ENCODE results near the gene ABCD3.
"Not testable (repeated sequence)": the region's sequence is repeated elsewhere in the genome, so short reads cannot be mapped to it uniquely, and the experiment has no call there.

DNA sequence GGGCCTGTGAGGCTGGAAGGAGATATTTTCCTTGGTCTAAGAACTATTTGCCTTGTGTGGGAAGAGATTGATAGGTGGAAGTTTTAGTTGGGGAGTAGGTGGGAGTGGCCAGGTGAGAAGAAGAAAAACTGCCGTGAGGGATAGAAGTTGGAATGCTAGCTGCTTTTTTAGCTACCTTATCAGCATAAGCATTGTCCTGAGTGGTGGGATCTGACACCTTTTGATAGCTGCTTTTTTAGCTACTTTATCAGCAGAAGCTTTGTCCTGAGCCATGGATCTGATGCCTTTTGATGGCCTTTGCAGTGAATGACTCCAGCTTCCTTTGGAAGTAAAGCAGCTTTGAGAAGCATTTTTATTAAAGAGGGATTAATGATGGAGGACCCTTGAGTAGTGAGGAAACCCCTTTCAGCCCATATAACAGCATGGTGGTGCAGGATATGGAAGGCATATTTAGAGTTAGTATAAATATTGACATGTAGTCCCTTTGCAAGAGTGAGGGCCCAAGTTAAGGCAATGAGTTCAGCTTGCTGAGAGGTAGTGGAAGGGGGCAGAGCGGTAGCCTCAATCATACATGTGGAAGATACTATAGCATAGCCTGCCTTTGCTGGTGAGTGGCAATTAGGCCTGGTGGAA lies 149.9 kb downstream of the ABCD3 start:
- TF ChIP-seq, protein P1, sequence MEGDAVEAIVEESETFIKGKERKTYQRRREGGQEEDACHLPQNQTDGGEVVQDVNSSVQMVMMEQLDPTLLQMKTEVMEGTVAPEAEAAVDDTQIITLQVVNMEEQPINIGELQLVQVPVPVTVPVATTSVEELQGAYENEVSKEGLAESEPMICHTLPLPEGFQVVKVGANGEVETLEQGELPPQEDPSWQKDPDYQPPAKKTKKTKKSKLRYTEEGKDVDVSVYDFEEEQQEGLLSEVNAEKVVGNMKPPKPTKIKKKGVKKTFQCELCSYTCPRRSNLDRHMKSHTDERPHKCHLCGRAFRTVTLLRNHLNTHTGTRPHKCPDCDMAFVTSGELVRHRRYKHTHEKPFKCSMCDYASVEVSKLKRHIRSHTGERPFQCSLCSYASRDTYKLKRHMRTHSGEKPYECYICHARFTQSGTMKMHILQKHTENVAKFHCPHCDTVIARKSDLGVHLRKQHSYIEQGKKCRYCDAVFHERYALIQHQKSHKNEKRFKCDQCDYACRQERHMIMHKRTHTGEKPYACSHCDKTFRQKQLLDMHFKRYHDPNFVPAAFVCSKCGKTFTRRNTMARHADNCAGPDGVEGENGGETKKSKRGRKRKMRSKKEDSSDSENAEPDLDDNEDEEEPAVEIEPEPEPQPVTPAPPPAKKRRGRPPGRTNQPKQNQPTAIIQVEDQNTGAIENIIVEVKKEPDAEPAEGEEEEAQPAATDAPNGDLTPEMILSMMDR (IDR thresholded peaks at IDR 0.05; ENCODE audit: low read length) = not testable (repeated sequence)
- not testable (repeated sequence) for TF ChIP-seq EZH2phosphoT487 (IDR thresholded peaks at IDR 0.05; ENCODE audit: low read length)

Data from MM.1S (cell line).